Measurements from ENCODE around the gene A2M.

DNA sequence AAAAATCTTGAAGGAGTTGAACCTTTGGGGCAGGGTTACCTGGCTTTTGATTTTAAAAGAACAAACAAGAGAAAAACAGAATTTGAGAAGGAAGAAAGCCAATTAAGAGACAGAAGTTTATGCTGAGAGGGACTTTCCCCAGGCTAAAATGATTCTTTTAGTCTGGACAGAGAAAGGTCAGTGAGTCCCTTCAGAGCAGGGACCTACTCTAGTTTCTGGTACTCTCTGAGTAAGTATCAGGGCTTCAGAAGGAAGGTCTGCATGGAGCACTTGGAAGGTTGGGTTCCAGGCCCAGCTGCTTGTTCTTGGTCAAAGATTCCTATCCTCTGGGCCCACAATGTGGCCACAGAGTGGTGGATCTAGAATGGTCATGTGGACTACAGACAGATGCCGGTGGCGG, 66.8 kb downstream of the A2M start:
- TF ChIP-seq, protein P1, sequence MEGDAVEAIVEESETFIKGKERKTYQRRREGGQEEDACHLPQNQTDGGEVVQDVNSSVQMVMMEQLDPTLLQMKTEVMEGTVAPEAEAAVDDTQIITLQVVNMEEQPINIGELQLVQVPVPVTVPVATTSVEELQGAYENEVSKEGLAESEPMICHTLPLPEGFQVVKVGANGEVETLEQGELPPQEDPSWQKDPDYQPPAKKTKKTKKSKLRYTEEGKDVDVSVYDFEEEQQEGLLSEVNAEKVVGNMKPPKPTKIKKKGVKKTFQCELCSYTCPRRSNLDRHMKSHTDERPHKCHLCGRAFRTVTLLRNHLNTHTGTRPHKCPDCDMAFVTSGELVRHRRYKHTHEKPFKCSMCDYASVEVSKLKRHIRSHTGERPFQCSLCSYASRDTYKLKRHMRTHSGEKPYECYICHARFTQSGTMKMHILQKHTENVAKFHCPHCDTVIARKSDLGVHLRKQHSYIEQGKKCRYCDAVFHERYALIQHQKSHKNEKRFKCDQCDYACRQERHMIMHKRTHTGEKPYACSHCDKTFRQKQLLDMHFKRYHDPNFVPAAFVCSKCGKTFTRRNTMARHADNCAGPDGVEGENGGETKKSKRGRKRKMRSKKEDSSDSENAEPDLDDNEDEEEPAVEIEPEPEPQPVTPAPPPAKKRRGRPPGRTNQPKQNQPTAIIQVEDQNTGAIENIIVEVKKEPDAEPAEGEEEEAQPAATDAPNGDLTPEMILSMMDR (IDR thresholded peaks at IDR 0.05) = no peak
- TF ChIP-seq POLR2A (IDR thresholded peaks at IDR 0.05) = no peak
- no peak for TF ChIP-seq POLR2AphosphoS5 (IDR thresholded peaks at IDR 0.05)

Measured in suprapubic skin (tissue), 4 donors.